CD4-positive, alpha-beta T cell treated with Interleukin-6 for 4 hours (primary cell): Measurements from ENCODE around the gene TBCCD1.
A peak's percentile ranks its signal among the peaks of the same experiment; 100 is the strongest.
"Not testable (repeated sequence)": the region's sequence is repeated elsewhere in the genome, so short reads cannot be mapped to it uniquely, and the experiment has no call there.

Experiments
- DNase-seq: peaks from one replicate; pipeline ENCODE4 v3.0.0-alpha.2; 2020; ENCODE audit warnings: mixed read lengths

Gene TBCCD1

DNA sequence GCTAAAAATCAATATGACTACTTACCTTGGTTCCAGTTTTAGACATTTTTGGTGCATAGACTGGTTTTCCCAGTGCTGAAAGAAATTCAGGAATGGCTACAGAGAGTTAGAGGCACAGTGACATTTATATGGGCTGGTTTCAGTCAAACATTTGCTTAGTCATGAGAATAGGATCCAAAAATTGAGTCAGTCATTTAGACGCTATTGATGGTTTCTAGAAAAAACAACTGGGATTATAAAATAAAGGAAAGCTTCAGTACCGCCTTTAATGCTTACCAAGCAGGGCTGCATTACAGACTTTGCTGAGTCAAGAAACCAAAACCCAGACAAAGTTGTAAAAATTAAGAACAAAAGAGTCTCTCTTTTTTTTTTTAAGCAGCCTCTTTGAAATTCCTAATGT lies 22.9 kb downstream of the TBCCD1 start, which contains the start of gene CRYGS:
Gene CRYGS, minus strand, starts transcription at position 100 of the 400 bp plus-strand sequence. Its CDS starts 54 bp downstream, at position 46.
- no peak for DNase-seq

- DNase-seq, result no peak
Observed at GRCh38 chr3:186540835-186541226, 26.3 kb downstream of the TBCCD1 start.

- DNase-seq, result peak; percentile 87
Observed at GRCh38 chr3:186540221-186540834, 26.8 kb downstream of the TBCCD1 start.

DNA sequence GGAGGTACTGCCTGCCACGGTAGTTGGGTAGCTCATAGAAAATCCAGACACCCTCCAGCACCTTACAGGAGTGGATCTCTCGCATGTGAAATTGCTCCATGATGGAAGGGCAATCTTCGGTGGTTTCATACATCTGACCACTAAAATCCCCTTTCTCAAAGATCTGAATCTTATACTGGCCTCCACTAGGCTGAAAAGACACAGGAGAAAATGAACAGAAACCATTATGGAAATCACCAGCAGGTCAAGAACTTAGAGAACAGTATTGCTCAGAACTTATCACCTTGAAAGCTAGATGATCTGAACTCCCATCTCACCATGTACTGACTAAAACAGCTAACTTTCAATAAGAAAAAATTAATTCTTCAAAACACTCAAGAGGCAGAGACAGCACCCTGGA lies 28.4 kb downstream of the TBCCD1 start:
- DNase-seq, result no peak

- DNase-seq, result no peak
Observed at GRCh38 chr3:186536883-186537844, 30.0 kb downstream of the TBCCD1 start.

DNA sequence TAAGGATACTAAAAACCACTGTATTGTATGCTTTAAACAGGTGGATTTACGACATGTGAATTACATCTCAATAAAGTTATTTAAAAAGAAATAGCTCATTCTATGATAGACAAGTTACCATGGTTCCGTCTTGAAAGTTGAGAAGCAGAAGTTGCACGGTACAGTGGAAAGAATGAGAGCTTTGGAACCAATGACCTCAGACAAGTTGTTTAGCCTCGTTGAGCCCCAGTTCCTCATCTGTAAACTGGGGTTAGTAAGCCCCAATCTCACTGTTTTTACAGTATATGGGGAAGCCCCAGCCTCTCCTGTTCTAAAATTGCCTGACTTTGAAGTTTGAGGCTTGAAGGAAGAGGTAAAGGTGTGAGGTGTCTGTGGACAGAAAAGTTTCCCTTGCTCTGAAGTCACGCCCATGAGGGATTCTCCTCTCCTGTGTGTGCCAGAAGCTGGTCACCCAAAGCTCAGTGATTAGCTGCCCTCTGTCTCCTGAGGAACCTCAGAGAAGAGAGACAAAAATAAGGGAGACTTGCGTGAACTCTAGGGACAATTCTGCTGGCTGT lies 32.9 kb downstream of the TBCCD1 start:
- DNase-seq, result no peak

DNA sequence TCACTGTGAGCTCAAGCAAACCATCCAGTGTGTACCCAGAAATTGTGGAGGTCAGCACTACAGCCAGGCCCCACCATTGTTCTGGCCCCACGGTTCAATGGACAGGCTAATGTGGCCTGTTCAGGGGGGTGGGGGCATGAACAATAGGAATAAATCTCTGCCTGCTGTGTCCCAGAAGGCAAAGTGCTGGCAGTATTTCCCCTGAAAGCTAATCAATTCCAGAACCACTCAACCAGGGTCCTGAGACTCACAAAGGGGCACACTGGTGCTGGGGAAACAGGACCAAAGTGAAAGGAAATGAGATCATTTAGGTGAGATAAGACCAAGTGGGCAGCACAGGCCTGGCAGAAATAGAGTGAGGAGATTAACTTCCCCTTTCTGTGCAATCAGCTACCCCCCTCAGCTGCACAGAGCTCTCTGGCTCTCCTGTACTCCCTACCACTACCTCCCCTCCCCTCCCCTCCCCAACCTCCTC lies 34.5 kb downstream of the TBCCD1 start:
- DNase-seq, result no peak

DNA sequence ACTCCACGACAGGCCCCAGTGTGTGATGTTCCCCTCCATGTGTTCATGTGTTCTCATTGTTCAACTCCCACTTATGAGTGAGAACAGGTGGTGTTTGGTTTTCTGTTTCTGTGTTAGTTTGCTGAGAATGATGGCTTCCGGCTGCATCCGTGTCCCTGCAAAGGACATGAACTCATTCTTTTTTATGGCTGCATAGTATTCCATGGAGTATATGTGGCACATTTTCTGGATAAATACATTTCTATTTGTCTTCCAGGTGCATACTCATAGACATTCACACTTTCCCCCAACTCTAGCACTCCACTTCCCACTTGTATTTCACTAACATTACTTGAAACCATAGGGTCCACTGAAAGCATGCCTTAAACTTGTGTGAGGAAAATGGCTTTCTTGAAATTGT lies 35.4 kb downstream of the TBCCD1 start:
- DNase-seq, result not testable (repeated sequence)

DNA sequence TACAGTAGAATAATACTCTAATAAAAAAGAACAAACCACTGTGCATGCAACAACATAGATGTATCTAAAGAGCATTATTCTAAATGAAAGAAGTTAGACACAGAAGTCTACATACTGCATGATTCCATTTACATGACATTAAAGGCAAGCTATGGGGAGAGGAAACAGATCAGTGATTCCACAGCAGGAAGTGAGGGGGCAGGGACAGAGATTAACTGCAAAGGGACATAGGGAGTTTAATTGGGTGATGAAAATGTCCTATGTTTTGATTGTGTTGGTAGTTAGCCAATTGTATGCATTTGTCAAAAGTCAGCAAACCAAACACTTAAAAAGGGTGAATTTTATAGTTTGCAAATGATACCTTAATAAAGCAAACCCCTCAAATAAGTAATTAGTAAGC lies 36.7 kb downstream of the TBCCD1 start:
- DNase-seq, result no peak

DNA sequence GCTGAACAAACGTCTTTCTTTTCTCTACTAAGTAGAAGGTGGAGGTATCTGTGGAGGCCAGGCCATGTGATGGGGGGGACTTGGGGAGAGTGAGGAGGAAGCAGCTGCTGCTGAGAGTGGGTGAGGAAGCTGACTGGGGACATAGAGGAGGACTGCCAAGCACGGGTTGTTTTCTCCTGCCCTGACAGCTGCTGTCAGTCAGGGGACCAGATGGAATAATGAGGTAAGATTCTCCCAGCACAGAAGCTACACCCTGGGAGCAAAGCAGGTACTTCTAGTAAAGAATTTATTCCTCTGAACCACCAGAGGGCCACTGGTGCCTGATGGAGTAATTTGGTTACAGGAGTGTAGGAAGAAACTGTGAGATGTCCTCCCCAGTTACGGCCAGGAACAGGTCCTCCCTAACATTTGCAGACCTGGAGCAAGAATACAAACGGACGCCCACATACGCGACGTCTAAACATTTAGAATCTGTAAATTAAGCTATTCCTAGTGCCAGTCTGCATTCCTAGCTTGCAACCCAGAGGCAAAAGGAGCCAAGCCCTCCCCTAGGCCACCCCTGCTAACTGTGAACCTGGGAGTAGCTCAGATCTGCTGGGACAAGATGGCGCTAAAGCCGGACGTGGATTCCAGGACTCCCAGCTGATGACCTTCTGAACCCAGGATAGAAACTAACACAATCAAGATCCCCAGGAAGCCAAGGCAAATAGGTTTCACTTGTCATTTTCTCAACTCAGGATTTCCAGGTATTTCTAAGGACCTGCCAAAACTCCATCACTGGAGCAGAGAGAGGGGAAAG lies 37.7 kb downstream of the TBCCD1 start:
- DNase-seq, result no peak

DNA sequence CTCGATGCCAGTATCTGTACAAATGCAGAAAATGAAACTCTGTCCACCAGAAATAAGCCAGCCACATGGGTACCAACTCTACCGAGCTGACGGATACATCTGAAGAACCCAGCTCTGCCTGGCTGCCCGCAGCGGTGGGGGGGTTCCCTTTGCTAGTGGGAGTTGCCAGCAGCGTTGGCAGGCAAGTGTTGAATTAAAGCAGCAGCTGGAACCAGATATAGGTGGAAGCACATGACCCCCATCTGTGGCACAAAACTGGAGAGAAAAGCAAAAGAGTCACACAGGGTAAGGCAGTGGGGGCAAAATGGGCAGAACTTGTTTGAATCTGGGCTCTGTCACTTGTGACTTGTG lies 40.9 kb downstream of the TBCCD1 start:
- DNase-seq, result no peak

DNA sequence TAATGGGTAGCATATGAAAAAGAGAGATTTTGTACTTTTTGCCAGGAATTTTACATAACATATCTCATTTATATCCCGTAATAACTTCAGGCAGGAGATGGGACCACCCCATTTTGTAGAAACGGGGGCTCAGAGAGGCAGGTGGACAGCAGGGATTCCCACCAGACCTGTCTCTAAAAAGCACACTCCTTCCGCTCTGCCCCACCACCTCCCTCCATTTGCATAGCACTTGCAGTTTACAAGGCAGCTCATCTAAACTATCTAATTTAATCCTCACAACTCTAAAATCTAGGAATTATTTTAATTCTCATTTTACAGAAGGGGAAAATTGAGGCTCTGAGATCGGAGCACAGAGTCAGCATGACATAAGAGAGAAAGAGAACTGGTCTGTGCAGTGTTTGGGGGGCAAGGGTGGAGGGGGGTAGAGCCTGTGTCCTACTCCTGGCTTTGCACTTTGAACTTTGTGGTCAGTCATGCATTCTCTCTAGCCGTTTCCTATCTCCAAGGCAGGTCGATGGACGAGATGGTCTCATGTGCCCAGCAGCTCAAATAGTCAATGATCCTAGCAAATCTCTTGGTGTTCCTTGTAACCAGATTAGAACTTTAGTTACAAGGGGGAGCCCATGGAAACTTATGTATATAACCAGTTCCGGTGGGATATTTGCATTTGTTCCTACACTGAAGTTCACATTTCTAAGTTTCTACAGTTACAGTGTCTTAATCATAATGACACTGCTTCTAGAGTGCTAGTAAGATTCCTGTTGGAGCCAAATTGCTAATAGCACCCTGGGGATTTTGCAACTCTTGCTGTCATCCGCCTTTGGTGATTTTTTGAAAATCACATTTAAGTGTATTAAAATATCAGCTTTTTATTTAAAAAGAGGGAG lies 41.5 kb downstream of the TBCCD1 start:
- DNase-seq, result no peak

DNA sequence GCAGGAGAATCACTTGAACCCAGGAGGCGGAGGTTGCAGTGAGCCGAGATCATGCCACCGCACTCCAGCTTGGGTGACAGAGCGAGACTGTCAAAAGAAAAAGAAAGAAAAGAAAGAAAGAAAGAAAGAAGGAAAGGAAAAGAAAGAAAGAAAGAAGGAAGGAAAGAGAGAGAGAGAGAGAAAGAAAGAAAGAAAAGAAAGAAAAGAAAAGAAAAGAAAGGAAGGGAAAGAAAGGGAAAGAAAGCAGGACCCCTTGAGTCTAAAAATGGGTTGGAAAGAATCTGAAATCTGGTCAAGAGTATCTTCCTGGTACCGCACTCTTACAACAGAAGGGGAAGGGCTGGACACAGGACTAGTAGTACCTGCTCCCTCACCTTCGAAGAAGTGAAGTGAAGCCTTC lies 42.5 kb downstream of the TBCCD1 start:
- DNase-seq, result no peak

- DNase-seq, result no peak
Observed at GRCh38 chr3:186523434-186523833, 43.7 kb downstream of the TBCCD1 start.

GRCh38 chr3:186523022-186523421 lies 44.1 kb downstream of the TBCCD1 start:
- no peak for DNase-seq

DNA sequence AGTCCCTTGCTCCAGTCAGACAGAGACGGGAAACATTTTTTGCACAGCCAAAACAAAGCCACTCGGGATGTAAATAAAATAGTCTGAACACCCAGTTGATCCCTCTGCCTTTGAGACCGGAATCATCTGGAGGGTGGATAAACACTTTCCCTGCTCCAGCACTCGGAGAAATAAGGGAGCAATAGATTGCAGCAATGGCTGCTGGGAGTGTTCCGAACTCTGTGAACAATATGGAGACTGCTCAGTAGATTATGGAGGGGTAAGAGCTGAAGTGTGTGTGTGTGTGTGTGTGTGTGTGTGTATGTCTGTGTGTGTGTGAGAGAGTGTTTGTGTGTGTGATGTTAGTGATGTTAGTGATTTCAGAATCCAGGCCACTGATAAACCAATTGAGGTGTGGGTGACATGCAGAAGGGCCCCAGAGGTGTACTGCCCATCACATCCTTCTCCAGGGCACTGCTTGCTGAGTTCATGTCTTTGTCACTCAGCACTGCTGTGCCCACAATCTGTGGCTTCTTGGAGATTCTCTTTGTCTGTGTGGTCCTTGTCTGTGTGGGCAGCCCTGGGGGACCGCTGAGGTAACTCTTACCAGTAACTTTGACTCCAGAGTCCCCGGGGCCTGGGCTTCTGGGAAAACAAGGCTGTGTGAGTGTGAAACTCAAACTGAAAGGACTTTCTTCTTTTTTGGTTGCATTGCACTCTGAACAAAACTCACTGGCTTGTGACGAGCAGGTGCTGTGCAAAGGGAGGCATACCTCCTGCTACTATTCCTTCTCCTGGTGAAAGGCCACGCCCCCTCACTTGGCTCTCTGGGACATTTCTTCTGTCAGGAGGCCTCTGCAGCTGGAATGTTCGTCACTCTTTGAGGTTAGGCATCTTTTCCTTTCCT lies 45.9 kb downstream of the TBCCD1 start:
- no peak for DNase-seq

- DNase-seq, result no peak
Observed at GRCh38 chr3:186520431-186520830, 46.7 kb downstream of the TBCCD1 start.

- peak; percentile 75 for DNase-seq
Observed at GRCh38 chr3:186519021-186519658, 48.0 kb downstream of the TBCCD1 start.

- DNase-seq, result no peak
Observed at GRCh38 chr3:186517218-186517617, 49.9 kb downstream of the TBCCD1 start.

DNA sequence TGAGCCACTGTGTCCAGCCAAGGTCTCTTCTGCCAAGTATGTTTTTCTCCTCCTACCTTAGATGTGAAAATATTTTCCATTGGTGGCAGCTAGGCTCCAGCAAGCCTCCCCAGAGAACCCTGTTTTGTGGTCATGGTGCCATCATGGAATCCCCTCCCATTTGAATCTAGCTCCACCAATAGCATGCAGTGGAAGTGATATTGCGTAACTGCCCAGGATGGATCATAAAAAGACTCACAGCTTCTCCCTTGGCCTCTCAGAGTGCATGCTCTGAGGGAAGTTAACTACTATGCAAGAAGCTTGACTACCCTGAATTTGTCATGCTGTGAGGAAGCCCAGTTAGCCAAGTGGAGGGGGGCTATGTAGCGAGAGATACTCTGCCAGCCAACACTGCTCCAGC lies 50.5 kb downstream of the TBCCD1 start:
- no peak for DNase-seq
